SK-MEL-5 (cell line): ENCODE measurements around the gene PAQR8. TPM values are rescaled to one million over a fixed set of nuclear protein-coding genes. Genes with fewer than 3 reads are reported as not detected.
"Not testable (repeated sequence)": the region's sequence is repeated elsewhere in the genome, so short reads cannot be mapped to it uniquely, and the experiment has no call there.

Source experiments
- DNase-seq: peaks from one replicate; pipeline ENCODE4 v3.0.0-alpha.2; 2016; ENCODE audit warnings: low read depth, low spot score
- in situ Hi-C: cut with HindIII; loops from 2 replicates; pipeline ENCODE4 v1.10.0; 2016; ENCODE audit warnings: low sequenced_read_pairs, high pct_unique_total_duplicates, low pct_unique_long_range_greater_than_20kb
- total RNA-seq: library from RNA; depleted of rRNA; stranded (reverse); fragments of >200 nt; shearing (Covaris generic); gene quantifications from 2 replicates; pipeline ENCODE4 v1.2.3, GENCODE V29; 2014

The PAQR8 gene
- total RNA-seq, 1 experiment from 2014 or later: 25.8 TPM

GRCh38 chr6:52365866-52366540, 4.1 kb downstream of the PAQR8 start:
- no peak for DNase-seq
- in situ Hi-C loops: no loop called here

GRCh38 chr6:52368002-52368401, 6.1 kb downstream of the PAQR8 start:
- no peak for DNase-seq
- in situ Hi-C loops: no loop called here

GRCh38 chr6:52369234-52369633, 7.3 kb downstream of the PAQR8 start:
- in situ Hi-C loops: no loop called here
- no peak for DNase-seq

GRCh38 chr6:52371656-52372191, 9.8 kb downstream of the PAQR8 start:
- DNase-seq: no peak
- in situ Hi-C loops: no loop called here

GRCh38 chr6:52373151-52373690, 11.3 kb downstream of the PAQR8 start:
- in situ Hi-C loops: no loop called here
- DNase-seq: no peak

- in situ Hi-C loops: no loop called here
- DNase-seq: no peak
Observed at GRCh38 chr6:52374247-52374646, 12.3 kb downstream of the PAQR8 start.

GRCh38 chr6:52375780-52376556, 14.0 kb downstream of the PAQR8 start:
- in situ Hi-C loops: loop anchor here (25.0 kb wide), 1 partner anchor 89 kb away; the partner anchor contains the start of gene MCM3
- DNase-seq: peak; percentile 66

- in situ Hi-C loops: loop anchor here (25.0 kb wide), 1 partner anchor 89 kb away; the partner anchor contains the start of gene MCM3
- DNase-seq: peak; percentile 98
Observed at GRCh38 chr6:52376763-52377162, 14.8 kb downstream of the PAQR8 start.

GRCh38 chr6:52377538-52378221, 15.7 kb downstream of the PAQR8 start:
- in situ Hi-C loops: loop anchor here (25.0 kb wide), 1 partner anchor 90 kb away; the partner anchor contains the start of gene MCM3
- no peak for DNase-seq

- in situ Hi-C loops: loop anchor here (25.0 kb wide), 1 partner anchor 94 kb away; the partner anchor contains the start of gene MCM3
- no peak for DNase-seq
Observed at GRCh38 chr6:52381249-52381648, 19.3 kb downstream of the PAQR8 start.

- in situ Hi-C loops: loop anchor here (25.0 kb wide), 1 partner anchor 97 kb away; the partner anchor contains the start of gene MCM3
- DNase-seq: no peak
Observed at GRCh38 chr6:52384145-52384766, 22.3 kb downstream of the PAQR8 start.

GRCh38 chr6:52385074-52385473, 23.1 kb downstream of the PAQR8 start:
- in situ Hi-C loops: loop anchor here (25.0 kb wide), 1 partner anchor 98 kb away; the partner anchor contains the start of gene MCM3
- no peak for DNase-seq

- not testable (repeated sequence) for DNase-seq
- in situ Hi-C loops: loop anchor here (25.0 kb wide), 1 partner anchor 101 kb away; the partner anchor contains the start of gene MCM3
Observed at GRCh38 chr6:52388119-52388518, 26.2 kb downstream of the PAQR8 start.

GRCh38 chr6:52388790-52389189, 26.8 kb downstream of the PAQR8 start:
- in situ Hi-C loops: loop anchor here (25.0 kb wide), 1 partner anchor 101 kb away; the partner anchor contains the start of gene MCM3
- no peak for DNase-seq

- in situ Hi-C loops: loop anchor here (25.0 kb wide), 1 partner anchor 102 kb away; the partner anchor contains the start of gene MCM3
Observed at GRCh38 chr6:52389264-52389625, 27.3 kb downstream of the PAQR8 start.

GRCh38 chr6:52389626-52390360, 27.8 kb downstream of the PAQR8 start:
- in situ Hi-C loops: loop anchor here (25.0 kb wide), 1 partner anchor 102 kb away; the partner anchor contains the start of gene MCM3
- DNase-seq: peak; percentile 17

More at GRCh38 chr6:52389264-52389625, 27.3 kb downstream of the PAQR8 start:
- DNase-seq: peak; percentile 33
